NCI-H2227 (cell line): ENCODE results near the gene LRRC75A.

Experiments used
- DNase-seq: peaks from one replicate; lab custom pipeline; 2025; ENCODE audit not compliant: unreplicated experiment; lab: John Stamatoyannopoulos, UW

LRRC75A gene

GRCh38 chr17:16435925-16436886, 55.8 kb downstream of the LRRC75A start:
- no peak for DNase-seq

- no peak for DNase-seq
These were observed 57.3 kb downstream of the LRRC75A start for GRCh38 chr17:16434662-16435061.

- DNase-seq: no peak
These were observed 58.5 kb downstream of the LRRC75A start for GRCh38 chr17:16433514-16433913.

GRCh38 chr17:16432017-16432416, 60.0 kb downstream of the LRRC75A start:
- no peak for DNase-seq

GRCh38 chr17:16430650-16431049, 61.3 kb downstream of the LRRC75A start:
- no peak for DNase-seq

- DNase-seq: no peak
These were observed 62.9 kb downstream of the LRRC75A start for GRCh38 chr17:16429083-16429482.

GRCh38 chr17:16428098-16428882, 63.7 kb downstream of the LRRC75A start:
- no peak for DNase-seq

GRCh38 chr17:16427020-16427419, 65.0 kb downstream of the LRRC75A start:
- no peak for DNase-seq

GRCh38 chr17:16425698-16426659, 66.0 kb downstream of the LRRC75A start:
- DNase-seq: no peak

- no peak for DNase-seq
These were observed 66.8 kb downstream of the LRRC75A start for GRCh38 chr17:16425202-16425601.

- no peak for DNase-seq
These were observed 68.6 kb downstream of the LRRC75A start for GRCh38 chr17:16423226-16423872.

- no peak for DNase-seq
These were observed 69.6 kb downstream of the LRRC75A start for GRCh38 chr17:16422416-16422815.

GRCh38 chr17:16419929-16420271, 72.1 kb downstream of the LRRC75A start:
- no peak for DNase-seq

GRCh38 chr17:16419074-16419928, 72.7 kb downstream of the LRRC75A start:
- DNase-seq: peak; percentile 32

- no peak for DNase-seq
These were observed 73.3 kb downstream of the LRRC75A start for GRCh38 chr17:16418685-16419068.

- DNase-seq: no peak
These were observed 73.9 kb downstream of the LRRC75A start for GRCh38 chr17:16417896-16418684.

GRCh38 chr17:16417399-16417798, 74.6 kb downstream of the LRRC75A start:
- DNase-seq: no peak

- no peak for DNase-seq
These were observed 76.7 kb downstream of the LRRC75A start, which contains the start of gene TRPV2 for GRCh38 chr17:16415031-16415924. Gene TRPV2 (plus strand): TSS chr17:16415571. CDS start chr17:16417669, 2,098 bp downstream.
